Heart left ventricle (tissue), 13 donors: Measurements from ENCODE around the gene RNF144B.

Source experiments
- CTCF ChIP-seq, 12 donors: fragments of 200-600 bp; sonication (generic) in 4 of 12; IDR thresholded peaks; one replicate each; pipeline versions ENCODE4 v1.5.0 to v1.8.0; 2018 to 2022; ENCODE audit warnings: antibody characterized with exemption in 12 of 12, mild to moderate bottlenecking in 5 of 12
- POLR2A ChIP-seq, 2 donors: fragments of 450-650 bp; IDR thresholded peaks; one replicate each; pipeline ENCODE4 v1.6.1; 2017; ENCODE audit warnings: antibody characterized with exemption in 2 of 2, mild to moderate bottlenecking in 2 of 2, moderate library complexity in 2 of 2
- donor health status: ischemic (EF 13 %, LVEDD 7.1; RV severe dilation, severe dysfunction).
- donor health status: DM: no; HTN: yes; CAD: no.
- donor health status: DM: no; HTN: no; CAD: no.
- donor health status: ischemic (EF 25% LVEDD 6.9; RV normal size, moderate dysfunction).
- donor health status: ischemic (EF 25% LVEDD 5.7; RV mildly dilated, moderate dysfunction).
- donor health status: ischemic (EF 35%, LVEDD 5.7; RV mildly dilated, moderate dysfunction).
- donor health status: nonischemic (EF 11% LVEDD 7.7; RV severe dilation, severe dysfunction).
- donor health status: DM: yes; HTN: yes; CAD: no.
- donor health status: PGD.
- donor health status: ischemic (EF 29% LVEDD 5.4; RV normal size, mild dysfunction).
- donor health status: nonischemic (EF 23%, LVEDD 6.1; RV moderate dilation, normal function).

- TF ChIP-seq CTCF (IDR thresholded peaks at IDR 0.05) (no peak), POLR2A (IDR thresholded peaks at IDR 0.05) (no peak)
Measured at GRCh38 chr6:18353251-18353650, 33.9 kb upstream of the RNF144B start.
